ENCODE data around the gene ABAT. TPM values are rescaled to one million over a fixed set of nuclear protein-coding genes. Genes with fewer than 3 reads are reported as not detected.
"Not testable (repeated sequence)": the region's sequence is repeated elsewhere in the genome, so short reads cannot be mapped to it uniquely, and the experiment has no call there.

ABAT gene
- total RNA-seq, 3 donors from 2014 or later: 12.1 to 25.5 (median 16.5) TPM

- intact Hi-C loops (cut with DNase I, micrococcal nuclease): no loop called here
These were observed 28.6 kb upstream of the ABAT start for GRCh38 chr16:8645831-8646230.

DNA sequence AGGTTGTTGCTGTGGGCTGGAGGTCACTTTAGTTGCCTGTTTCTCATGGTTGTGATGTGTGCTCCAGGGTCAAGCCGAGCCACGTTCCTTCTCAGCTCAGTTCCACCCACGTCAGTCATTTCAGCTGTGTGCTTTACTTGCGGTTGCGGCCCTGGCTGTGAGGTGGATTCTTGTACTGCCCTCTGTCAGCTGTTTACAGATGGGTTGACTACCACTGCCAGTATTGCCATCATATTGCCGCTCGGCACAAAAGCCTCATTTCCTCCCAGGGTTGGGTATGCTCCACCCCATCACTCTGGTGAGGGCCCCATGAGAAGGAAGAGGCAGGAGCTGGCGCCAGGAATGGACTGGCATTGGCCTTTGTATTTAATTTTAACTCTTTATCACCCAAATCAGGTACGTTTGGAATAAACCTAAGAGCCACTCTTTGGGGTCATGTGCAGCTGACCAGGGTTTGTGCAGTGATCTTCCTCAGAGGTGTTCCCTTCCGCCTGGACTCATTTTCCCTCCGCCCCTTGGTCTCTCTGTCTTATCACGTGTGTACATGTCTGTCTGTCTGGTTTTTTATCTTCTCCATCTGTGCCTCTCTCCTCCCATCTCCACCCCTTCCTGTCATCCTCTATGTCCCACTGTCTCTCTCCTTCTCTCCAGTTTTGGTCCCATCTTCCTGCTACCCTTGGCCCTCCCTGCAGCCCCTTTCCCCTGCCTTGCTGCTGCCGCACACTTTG, 27.9 kb upstream of the ABAT start:
- DNase-seq (no peak), ATAC-seq (no peak)
- Histone ChIP-seq H3K4me3 (no peak overlapping the region), H3K9me3 (no peaks in the 10 kb centered on the region), H3K4me1 (ENCODE audit: low read depth) (no peaks in the 10 kb centered on the region), H3K36me3 (ENCODE audit: low read depth) (peaks cover 12% of the 10 kb centered on the region)
- intact Hi-C loops (cut with DNase I, micrococcal nuclease): no loop called here
- TF ChIP-seq, protein P1, sequence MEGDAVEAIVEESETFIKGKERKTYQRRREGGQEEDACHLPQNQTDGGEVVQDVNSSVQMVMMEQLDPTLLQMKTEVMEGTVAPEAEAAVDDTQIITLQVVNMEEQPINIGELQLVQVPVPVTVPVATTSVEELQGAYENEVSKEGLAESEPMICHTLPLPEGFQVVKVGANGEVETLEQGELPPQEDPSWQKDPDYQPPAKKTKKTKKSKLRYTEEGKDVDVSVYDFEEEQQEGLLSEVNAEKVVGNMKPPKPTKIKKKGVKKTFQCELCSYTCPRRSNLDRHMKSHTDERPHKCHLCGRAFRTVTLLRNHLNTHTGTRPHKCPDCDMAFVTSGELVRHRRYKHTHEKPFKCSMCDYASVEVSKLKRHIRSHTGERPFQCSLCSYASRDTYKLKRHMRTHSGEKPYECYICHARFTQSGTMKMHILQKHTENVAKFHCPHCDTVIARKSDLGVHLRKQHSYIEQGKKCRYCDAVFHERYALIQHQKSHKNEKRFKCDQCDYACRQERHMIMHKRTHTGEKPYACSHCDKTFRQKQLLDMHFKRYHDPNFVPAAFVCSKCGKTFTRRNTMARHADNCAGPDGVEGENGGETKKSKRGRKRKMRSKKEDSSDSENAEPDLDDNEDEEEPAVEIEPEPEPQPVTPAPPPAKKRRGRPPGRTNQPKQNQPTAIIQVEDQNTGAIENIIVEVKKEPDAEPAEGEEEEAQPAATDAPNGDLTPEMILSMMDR (IDR thresholded peaks at IDR 0.05): no peak

More at GRCh38 chr16:8645831-8646230, 28.6 kb upstream of the ABAT start:
- H3K4me3 ChIP-seq: no peak overlapping the region
- ATAC-seq (no peak), DNase-seq (no peak)
- peaks cover 12% of the 10 kb centered on the region for H3K36me3 ChIP-seq (ENCODE audit: low read depth)
- TF ChIP-seq, protein P1 (IDR thresholded peaks at IDR 0.05): no peak
- no peaks in the 10 kb centered on the region for H3K4me1 ChIP-seq (ENCODE audit: low read depth)
- H3K9me3 ChIP-seq: no peaks in the 10 kb centered on the region

- TF ChIP-seq, protein P1 (IDR thresholded peaks at IDR 0.05): no peak
These were observed 26.6 kb upstream of the ABAT start for GRCh38 chr16:8647721-8648318.

GRCh38 chr16:8648877-8649276, 25.5 kb upstream of the ABAT start:
- intact Hi-C loops (cut with DNase I, micrococcal nuclease): no loop called here
- TF ChIP-seq, protein P1 (IDR thresholded peaks at IDR 0.05): no peak

More at GRCh38 chr16:8647721-8648318, 26.6 kb upstream of the ABAT start:
- DNase-seq (no peak), ATAC-seq (no peak)
- Histone ChIP-seq H3K4me1 (ENCODE audit: low read depth) (no peaks in the 10 kb centered on the region), H3K4me3 (no peak overlapping the region), H3K36me3 (ENCODE audit: low read depth) (peaks cover 10% of the 10 kb centered on the region), H3K9me3 (no peaks in the 10 kb centered on the region)
- intact Hi-C loops (cut with DNase I, micrococcal nuclease): no loop called here

DNA sequence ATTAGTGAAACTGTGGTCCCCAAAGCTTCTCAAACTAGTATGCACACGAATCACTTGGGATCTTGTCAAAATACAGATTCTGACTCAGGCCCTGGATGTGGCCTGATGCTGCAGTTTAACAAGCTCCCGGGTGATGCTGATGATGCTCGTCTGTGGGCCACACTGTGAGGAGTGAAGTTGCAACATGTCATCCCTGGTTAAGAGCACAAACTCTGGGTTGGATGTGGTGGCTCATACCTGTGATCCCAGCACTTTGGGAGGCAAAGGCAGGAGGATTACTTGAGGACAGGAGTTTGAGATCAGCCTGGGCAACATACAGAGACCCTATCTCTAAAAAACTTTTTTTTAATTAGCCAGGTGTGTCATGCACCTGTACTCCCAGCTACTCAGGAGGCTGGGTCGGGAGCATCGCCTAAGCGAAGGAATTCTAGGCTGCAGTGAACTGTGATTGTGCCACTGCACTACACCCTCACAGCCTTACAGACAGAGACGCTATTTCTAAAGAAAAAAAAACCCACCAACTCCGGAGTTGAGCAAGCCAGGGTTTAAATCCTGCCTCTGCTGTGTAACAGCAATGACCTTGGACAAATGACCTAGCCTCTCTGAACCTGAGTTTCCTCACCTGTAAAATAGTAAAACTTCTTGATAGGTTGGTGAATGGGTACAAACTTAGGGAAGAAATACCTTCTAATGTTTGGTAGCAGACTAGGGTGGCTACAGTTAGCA, 24.4 kb upstream of the ABAT start:
- intact Hi-C loops (cut with DNase I, micrococcal nuclease): loop anchor here in 1 of 2 donors (10.0 kb wide), 1 partner anchor 235 kb away; the partner anchor contains the start of gene LITAFD
- TF ChIP-seq, protein P1 (IDR thresholded peaks at IDR 0.05): no peak
- H3K36me3 ChIP-seq (ENCODE audit: low read depth): peaks cover 4% of the 10 kb centered on the region
- DNase-seq (no peak), ATAC-seq (no peak)
- H3K4me1 ChIP-seq (ENCODE audit: low read depth): no peaks in the 10 kb centered on the region
- no peak overlapping the region for H3K4me3 ChIP-seq
- H3K9me3 ChIP-seq: no peaks in the 10 kb centered on the region

More at GRCh38 chr16:8648877-8649276, 25.5 kb upstream of the ABAT start:
- no peak overlapping the region for H3K4me3 ChIP-seq
- no peak for DNase-seq
- ATAC-seq: no peak
- no peaks in the 10 kb centered on the region for H3K4me1 ChIP-seq (ENCODE audit: low read depth)
- H3K36me3 ChIP-seq (ENCODE audit: low read depth): peaks cover 10% of the 10 kb centered on the region
- H3K9me3 ChIP-seq: no peaks in the 10 kb centered on the region

DNA sequence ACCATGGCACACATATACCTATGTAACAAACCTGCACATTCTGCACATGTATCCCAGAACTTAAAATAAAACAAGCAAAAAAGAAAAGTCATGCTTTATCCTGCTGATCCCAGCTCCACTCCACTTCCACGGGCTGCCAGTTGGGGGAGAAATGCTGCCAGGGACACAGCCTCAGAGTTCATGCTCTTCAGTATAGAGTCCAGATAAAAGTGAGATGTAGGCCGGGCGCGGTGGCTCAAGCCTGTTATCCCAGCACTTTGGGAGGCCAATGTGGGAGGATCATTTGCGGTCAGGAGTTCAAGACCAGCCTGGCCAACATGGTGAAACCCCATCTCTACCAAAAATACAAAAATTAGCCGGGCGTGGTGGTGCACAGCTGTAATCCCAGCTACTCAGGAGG, 22.5 kb upstream of the ABAT start:
- intact Hi-C loops (cut with DNase I, micrococcal nuclease): loop anchor here in 1 of 2 donors (10.0 kb wide), 1 partner anchor 233 kb away; the partner anchor contains the start of gene LITAFD
- not testable (repeated sequence) for H3K36me3 ChIP-seq (ENCODE audit: low read depth); H3K4me1 ChIP-seq (ENCODE audit: low read depth); H3K4me3 ChIP-seq; H3K9me3 ChIP-seq
- DNase-seq: peak in 1 of 3 donors; percentile 17
- peak; percentile 40 for ATAC-seq
